ENCODE results near the gene EPHA7. TPM values are rescaled to one million over a fixed set of nuclear protein-coding genes. Genes with fewer than 3 reads are reported as not detected.

EPHA7 gene
- total RNA-seq, 1 experiment from 2014 or later: 9.6 TPM

GRCh38 chr6:93437491-93437890 is 18.1 kb upstream of the EPHA7 start:
- Mint-ChIP-seq H3K4me3 (no peak overlapping the region), H3K9me3 (peaks cover 4% of the 10 kb centered on the region), H3K4me1 (no peaks in the 10 kb centered on the region), H3K36me3 (no peaks in the 10 kb centered on the region), H3K27ac (no peak overlapping the region), H3K27me3 (ENCODE audit: low read depth) (no peaks in the 10 kb centered on the region)
- TF ChIP-seq ERG (CRISPR knock-in tag; IDR thresholded peaks at IDR 0.05) (no peak), KAT7 (CRISPR knock-in tag; IDR thresholded peaks at IDR 0.05; ENCODE audit: borderline replicate concordance) (no peak), FOXK1 (CRISPR knock-in tag; IDR thresholded peaks at IDR 0.05) (no peak), AR (CRISPR knock-in tag; IDR thresholded peaks at IDR 0.05) (no peak), NR2C2 (CRISPR knock-in tag; IDR thresholded peaks at IDR 0.05) (no peak), USF1 (CRISPR knock-in tag; IDR thresholded peaks at IDR 0.05) (no peak), HMGA2 (CRISPR knock-in tag; IDR thresholded peaks at IDR 0.05) (no peak), NFATC4 (CRISPR knock-in tag; IDR thresholded peaks at IDR 0.05) (no peak), ZNF671 (CRISPR knock-in tag; IDR thresholded peaks at IDR 0.05) (no peak), PRDM15 (CRISPR knock-in tag; IDR thresholded peaks at IDR 0.05) (no peak), CREB1 (CRISPR knock-in tag; IDR thresholded peaks at IDR 0.05) (no peak), CREM (CRISPR knock-in tag; IDR thresholded peaks at IDR 0.05) (no peak), ELF4 (CRISPR knock-in tag; IDR thresholded peaks at IDR 0.05; ENCODE audit: low read depth) (no peak), ETV6 (CRISPR knock-in tag; IDR thresholded peaks at IDR 0.05) (no peak), STAT6 (CRISPR knock-in tag; conservative IDR thresholded peaks at IDR 0.05; ENCODE audit: low read depth) (no peak), E2F4 (CRISPR knock-in tag; IDR thresholded peaks at IDR 0.05; ENCODE audit: borderline replicate concordance, low read depth) (no peak)
- no peak for ATAC-seq
- ChIA-PET CTCF (no interaction called here), POLR2A (no interaction called here)
- DNase-seq (ENCODE audit: low spot score): no peak
